ENCODE measurements around the gene NCKAP1.

- TF ChIP-seq CTCF (IDR thresholded peaks at IDR 0.05; ENCODE audit: borderline replicate concordance, extremely low read depth, low read length, poor library complexity, severe bottlenecking) (no peak), EZH2 (IDR thresholded peaks at IDR 0.05; ENCODE audit: borderline replicate concordance, low read depth, low read length, severe bottlenecking) (no peak)
Measured at GRCh38 chr2:183029219-183029618, 9.0 kb downstream of the NCKAP1 start.
